H1 (cell line): ENCODE results near the gene CEACAM16. TPM values are rescaled to one million over a fixed set of nuclear protein-coding genes. Genes with fewer than 3 reads are reported as not detected.

Source experiments
- CTCF ChIA-PET: fragments of 300-600 bp; sonication (Branson Sonifier 250); formaldehyde crosslinking; loops from one replicate; lab custom pipeline; 2021; ENCODE audit not compliant: partially characterized antibody; lab: Charles Lee
- POLR2A ChIA-PET: fragments of 300-600 bp; sonication (Branson Sonifier 250); formaldehyde crosslinking; loops from one replicate; lab custom pipeline; 2021; ENCODE audit warnings: inconsistent platforms; ENCODE audit not compliant: partially characterized antibody; lab: Charles Lee
- DNase-seq, 2 experiments: peaks; one replicate each; pipeline versions ENCODE4 v3.0.0 to v3.0.0-alpha.2; 2010 to 2022; ENCODE audit warnings: low spot score in 2 of 2, low read depth in 1 of 2, mixed read lengths in 1 of 2
- FAIRE-seq: peaks from 2 replicates; lab custom pipeline; 2011; peaks lifted over from hg19 to GRCh38; lab: Jason Lieb, UNC
- H2AFZ ChIP-seq: 2 replicates; pipeline ENCODE4 v1.8.1; 2012; ENCODE audit warnings: low read length, inconsistent platforms
- H2AK5ac ChIP-seq: 2 replicates; pipeline ENCODE4 v1.6.1; 2013; ENCODE audit warnings: low read depth, low read length
- H2BK120ac ChIP-seq: replicated peaks from 2 replicates; pipeline ENCODE3; 2013; ENCODE audit warnings: low read depth, low read length, inconsistent platforms
- H2BK12ac ChIP-seq: 2 replicates; pipeline ENCODE4 v1.6.1; 2013; ENCODE audit warnings: low read depth, low read length
- H2BK15ac ChIP-seq: 2 replicates; pipeline ENCODE4 v1.6.1; 2013; ENCODE audit warnings: low read length
- H2BK20ac ChIP-seq: 2 replicates; pipeline ENCODE4 v1.6.1; 2013; ENCODE audit warnings: low read length
- H2BK5ac ChIP-seq: 2 replicates; pipeline ENCODE4 v1.6.1; 2013; ENCODE audit warnings: low read depth, low read length
- H3K14ac ChIP-seq: 2 replicates; pipeline ENCODE4 v1.6.1; 2013; ENCODE audit warnings: inconsistent platforms; ENCODE audit not compliant: insufficient read length
- H3K18ac ChIP-seq: 2 replicates; pipeline ENCODE4 v1.6.1; 2013; ENCODE audit warnings: low read length; ENCODE audit errors: extremely low read depth
- H3K23ac ChIP-seq: 2 replicates; pipeline ENCODE4 v1.6.1; 2013; ENCODE audit warnings: inconsistent platforms; ENCODE audit not compliant: insufficient read length
- H3K23me2 ChIP-seq: 2 replicates; pipeline ENCODE4 v1.6.1; 2013; ENCODE audit warnings: low read depth, low read length
- H3K27ac ChIP-seq: 2 replicates; pipeline ENCODE4 v1.6.1; 2011; ENCODE audit warnings: low read depth, low read length, inconsistent platforms
- H3K27me3 ChIP-seq, 4 experiments: replicated peaks in 1 of 4; 1 replicate in 1 of 4; 2 replicates in 3 of 4; pipeline versions ENCODE4 v1.6.1 to v1.8.1; 2011 to 2013; ENCODE audit warnings: low read length in 3 of 4, mild to moderate bottlenecking in 3 of 4, inconsistent platforms in 2 of 4, mixed read lengths in 2 of 4, moderate library complexity in 1 of 4; ENCODE audit not compliant: control insufficient read depth in 3 of 4, insufficient read depth in 3 of 4; ENCODE audit errors: extremely low read depth in 1 of 4
- H3K36me3 ChIP-seq, 4 experiments: 2 replicates each; pipeline versions ENCODE4 v1.6.1 to v1.8.1; 2011 to 2013; ENCODE audit warnings: mild to moderate bottlenecking in 4 of 4, low read length in 3 of 4, moderate library complexity in 2 of 4, control low read depth in 1 of 4, inconsistent platforms in 1 of 4; ENCODE audit not compliant: insufficient read depth in 4 of 4, control insufficient read depth in 2 of 4
- H3K4ac ChIP-seq: replicated peaks from 2 replicates; pipeline ENCODE3; 2013; ENCODE audit warnings: low read length, low read depth, mixed read lengths, inconsistent platforms; ENCODE audit not compliant: insufficient read length
- H3K4me1 ChIP-seq, 4 experiments: replicated peaks in 1 of 4; 1 replicate in 1 of 4; 2 replicates in 3 of 4; pipeline versions ENCODE4 v1.6.1 to v1.8.1; 2011 to 2013; ENCODE audit warnings: low read length in 3 of 4, inconsistent platforms in 2 of 4, mixed read lengths in 1 of 4; ENCODE audit not compliant: insufficient read depth in 4 of 4, control insufficient read depth in 3 of 4
- H3K4me2 ChIP-seq, 2 experiments: 2 replicates each; pipeline versions ENCODE4 v1.6.1 to v1.8.1; 2011 to 2013; ENCODE audit warnings: low read depth in 2 of 2, low read length in 2 of 2, control low read depth in 1 of 2, inconsistent platforms in 1 of 2, mild to moderate bottlenecking in 1 of 2; ENCODE audit not compliant: insufficient read depth in 1 of 2
- H3K4me3 ChIP-seq, 4 experiments: fragments of 200-600, 300-600 bp in 1 of 4; sonication (generic), shearing (Covaris generic), sonication (Bioruptor Twin) in 1 of 4; 2 replicates each; pipeline versions ENCODE4 v1.5.1 to v1.8.1; 2011 to 2016; ENCODE audit warnings: low read length in 4 of 4, low read depth in 3 of 4, control low read depth in 2 of 4, inconsistent platforms in 2 of 4, mild to moderate bottlenecking in 2 of 4, mixed read lengths in 1 of 4, moderate library complexity in 1 of 4; ENCODE audit not compliant: insufficient read depth in 2 of 4; ENCODE audit errors: extremely low read depth in 1 of 4
- H3K56ac ChIP-seq: replicated peaks from 2 replicates; pipeline ENCODE3; 2013; ENCODE audit warnings: low read depth, mild to moderate bottlenecking, mixed read lengths, low read length, inconsistent platforms; ENCODE audit not compliant: insufficient read length
- H3K79me1 ChIP-seq: 2 replicates; pipeline ENCODE4 v1.6.1; 2013; ENCODE audit warnings: low read depth, low read length, control low read depth
- H3K79me2 ChIP-seq, 2 experiments: 2 replicates each; pipeline versions ENCODE4 v1.6.1 to v1.8.1; 2012 to 2013; ENCODE audit warnings: low read length in 2 of 2, mild to moderate bottlenecking in 2 of 2, inconsistent platforms in 1 of 2; ENCODE audit not compliant: insufficient read depth in 2 of 2, control insufficient read depth in 1 of 2
- H3K9ac ChIP-seq, 4 experiments: replicated peaks in 1 of 4; 1 replicate in 1 of 4; 2 replicates in 3 of 4; pipeline versions ENCODE4 v1.6.1 to v1.8.1; 2011 to 2013; ENCODE audit warnings: low read depth in 3 of 4, low read length in 3 of 4, control low read depth in 2 of 4, mild to moderate bottlenecking in 2 of 4, moderate library complexity in 2 of 4, inconsistent platforms in 1 of 4; ENCODE audit errors: extremely low read depth in 1 of 4
- H3K9me3 ChIP-seq, 2 experiments: 2 replicates each; pipeline versions ENCODE4 v1.6.1 to v1.8.1; 2012 to 2013; ENCODE audit warnings: mild to moderate bottlenecking in 2 of 2, moderate library complexity in 2 of 2, control low read depth in 1 of 2, inconsistent platforms in 1 of 2, low read depth in 1 of 2, low read length in 1 of 2, mixed read lengths in 1 of 2; ENCODE audit not compliant: insufficient read depth in 2 of 2
- H4K20me1 ChIP-seq, 2 experiments: replicated peaks in 1 of 2; 2 replicates each; pipeline versions ENCODE3 to v1.8.1; 2011 to 2013; ENCODE audit warnings: inconsistent platforms in 2 of 2, low read length in 2 of 2, mild to moderate bottlenecking in 1 of 2; ENCODE audit not compliant: insufficient read depth in 2 of 2, control insufficient read depth in 1 of 2
- H4K5ac ChIP-seq: 2 replicates; pipeline ENCODE4 v1.6.1; 2013; ENCODE audit warnings: low read length, low read depth, mixed read lengths, inconsistent platforms; ENCODE audit not compliant: insufficient read length
- H4K8ac ChIP-seq: 2 replicates; pipeline ENCODE4 v1.8.0; 2013; ENCODE audit warnings: mild to moderate bottlenecking, moderate library complexity, low read length, inconsistent platforms; ENCODE audit not compliant: insufficient read depth; ENCODE audit errors: extremely low read depth
- H4K91ac ChIP-seq: replicated peaks from 2 replicates; pipeline ENCODE3; 2013; ENCODE audit warnings: low read length, mixed read lengths, inconsistent platforms; ENCODE audit not compliant: insufficient read length
- BCL11A ChIP-seq, 2 experiments: IDR thresholded peaks; one replicate each; pipeline ENCODE4 v1.6.1; 2011; ENCODE audit warnings: low read depth in 2 of 2, low read length in 2 of 2, mild to moderate bottlenecking in 2 of 2
- EGR1 ChIP-seq: IDR thresholded peaks from 2 replicates; pipeline ENCODE4 v1.6.1; 2011; ENCODE audit warnings: low read depth, low read length, borderline replicate concordance
- HDAC2 ChIP-seq, 2 experiments: fragments of 300-600 bp in 1 of 2; sonication (generic) in 1 of 2; IDR thresholded peaks; 2 replicates each; pipeline ENCODE4 v1.6.1; 2011 to 2012; ENCODE audit warnings: low read depth in 2 of 2, low read length in 2 of 2, mild to moderate bottlenecking in 2 of 2, moderate library complexity in 2 of 2, borderline replicate concordance in 1 of 2, inconsistent platforms in 1 of 2
- KDM4A ChIP-seq: IDR thresholded peaks from one replicate; pipeline ENCODE4 v1.7.1; 2012; ENCODE audit warnings: low read depth, mild to moderate bottlenecking, moderate library complexity, low read length, inconsistent platforms; ENCODE audit not compliant: severe bottlenecking
- POLR2A ChIP-seq, 2 experiments: IDR thresholded peaks; 1 replicate in 1 of 2; 2 replicates in 1 of 2; pipeline ENCODE4 v1.6.1; 2011; ENCODE audit warnings: low read depth in 2 of 2, low read length in 2 of 2, mild to moderate bottlenecking in 2 of 2; ENCODE audit errors: control extremely low read depth in 1 of 2
- RAD21 ChIP-seq, 2 experiments: IDR thresholded peaks in 1 of 2; conservative IDR thresholded peaks in 1 of 2; 2 replicates each; pipeline ENCODE4 v1.6.1; 2011; ENCODE audit warnings: low read depth in 2 of 2, low read length in 2 of 2, improper control_type of control experiment in 1 of 2, inconsistent platforms in 1 of 2, mild to moderate bottlenecking in 1 of 2, moderate library complexity in 1 of 2
- RBBP5 ChIP-seq: IDR thresholded peaks from 2 replicates; pipeline ENCODE4 v1.7.1; 2012; ENCODE audit warnings: low read depth, mild to moderate bottlenecking, inconsistent platforms, low read length, moderate library complexity, borderline replicate concordance
- SIX5 ChIP-seq: IDR thresholded peaks from 2 replicates; pipeline ENCODE4 v1.6.1; 2011; ENCODE audit warnings: mild to moderate bottlenecking, low read depth, low read length
- SUZ12 ChIP-seq: fragments of 200-600 bp; sonication (generic); IDR thresholded peaks from 2 replicates; pipeline ENCODE4 v1.6.1; 2012; ENCODE audit warnings: mild to moderate bottlenecking, inconsistent platforms, low read length, moderate library complexity, mixed read lengths
- TEAD4 ChIP-seq: IDR thresholded peaks from 2 replicates; pipeline ENCODE4 v1.6.1; 2012; ENCODE audit warnings: low read depth, low read length, inconsistent platforms, mixed read lengths
- ZNF274 ChIP-seq: IDR thresholded peaks from 2 replicates; pipeline ENCODE4 v1.7.0; 2012; ENCODE audit warnings: low read length, borderline replicate concordance; ENCODE audit errors: extremely low read depth
- WGBS, 2 experiments: shearing (Covaris generic) in 1 of 2; methylation state at CpG; one replicate each; pipeline versions ENCODE4 v1.1.6 to v1.1.7; 2013 to 2015; ENCODE audit warnings: low lambda C conversion rate in 2 of 2, mixed read lengths in 2 of 2, inconsistent platforms in 1 of 2, low coverage in 1 of 2, missing lambda C conversion rate in 1 of 2; ENCODE audit not compliant: insufficient replicate concordance in 2 of 2, insufficient coverage in 1 of 2, insufficient read length in 1 of 2; ENCODE audit errors: extremely low coverage in 1 of 2, missing lambda C conversion rate in 1 of 2; 5-methylcytosine and 5-hydroxymethylcytosine counted together
- polyA plus RNA-seq, 7 experiments: library from polyadenylated mRNA; depleted of rRNA in 3 of 7; stranded (reverse) in 5 of 7; unstranded in 2 of 7; fragments of >200 nt in 5 of 7; fragments of 200-250 nt in 2 of 7; gene quantifications; 1 replicate in 5 of 7; 2 replicates in 1 of 7; 4 replicates in 1 of 7; pipeline versions ENCODE4 v1.2.1 to v1.2.3, GENCODE V29; 2011 to 2013; ENCODE audit warnings: missing spikeins in 2 of 7, mixed read lengths in 2 of 7
- total RNA-seq: library from RNA; stranded (reverse); fragmentation: NEBNext Ultra II Directional; extraction: Animal tissue kit (Norgen Biotek cat#: 25700); gene quantifications from 2 replicates; pipeline ENCODE4 v1.2.1, GENCODE V29; 2021

Gene CEACAM16
- total and polyA plus RNA-seq, 2 of the 8 experiments (the other 6 are each of a cell fraction or from before 2014, with no cell fraction given) = not detected

DNA sequence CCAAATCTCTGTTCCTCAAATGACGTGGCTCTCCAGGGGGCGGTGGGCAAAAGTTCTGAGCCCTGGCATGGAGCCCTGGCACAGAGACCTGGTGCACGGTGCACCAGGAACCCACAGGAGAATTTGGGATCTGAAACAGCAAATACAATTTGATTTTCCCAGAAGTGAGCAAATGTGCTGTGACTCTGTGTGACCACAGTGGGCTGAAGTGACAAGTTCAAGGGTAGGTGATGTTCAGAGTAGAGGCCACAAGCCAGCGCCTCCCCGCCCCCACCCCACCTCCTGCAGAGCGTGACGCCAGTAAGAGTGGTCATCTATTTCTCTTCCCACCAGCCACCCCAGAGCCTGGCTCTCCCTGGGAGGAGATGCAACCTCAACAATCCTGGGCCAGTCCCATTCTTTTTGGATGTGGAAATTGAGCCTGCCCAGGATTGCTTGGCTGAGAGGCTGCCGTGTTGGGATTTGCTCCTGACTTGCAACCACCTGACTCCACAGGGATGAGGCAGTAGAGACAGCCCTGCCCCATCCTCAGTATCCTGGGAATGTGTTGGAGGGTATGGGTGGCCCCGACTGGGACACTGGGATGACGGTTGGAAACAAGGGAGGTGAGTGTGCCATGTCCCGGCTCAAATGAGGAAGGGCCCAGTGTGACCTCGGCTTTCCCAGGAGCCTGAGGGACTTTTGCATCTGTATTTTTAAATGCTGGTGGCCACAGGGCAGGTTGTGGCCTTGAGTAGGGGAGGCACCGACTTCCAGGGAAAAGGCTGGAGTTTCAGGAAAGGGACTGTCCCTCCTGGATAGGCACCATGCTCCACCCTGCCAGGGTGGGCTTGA is 38.5 kb downstream of the CEACAM16 start:
- H2BK120ac ChIP-seq = no peak overlapping the region
- H2BK12ac ChIP-seq = no peak overlapping the region
- no peaks in the 10 kb centered on the region for H3K79me1 ChIP-seq
- no peak overlapping the region; the same call in 1 of the 2 replicates for H2AFZ ChIP-seq
- no peak overlapping the region for H2BK15ac ChIP-seq
- peaks cover 0 to 4% (median 2%) of the 10 kb centered on the region in 4 experiments; a peak in 4 of 7 replicates for H3K4me1 ChIP-seq
- H3K9ac ChIP-seq = no peak overlapping the region
- no peaks in the 10 kb centered on the region for H3K79me2 ChIP-seq
- peaks cover 0 to 3% (median 0%) of the 10 kb centered on the region in 4 experiments; a peak in 1 of 7 replicates for H3K27me3 ChIP-seq
- H3K9me3 ChIP-seq = no peaks in the 10 kb centered on the region
- DNase-seq = no peak
- H3K4me2 ChIP-seq = no peak overlapping the region
- WGBS, 2 experiments = 78% methylated on average over 13 of the region's 13 CpGs; no CpG with 5 or more reads in 1 of the 2 experiments
- H3K56ac ChIP-seq = no peak overlapping the region
- FAIRE-seq = no peak
- H3K27ac ChIP-seq = no peak overlapping the region
- no peak overlapping the region for H3K14ac ChIP-seq
- H2AK5ac ChIP-seq = no peak overlapping the region
- ChIA-PET POLR2A (interaction anchor here (0.7 to 0.8 kb wide), 2 partner anchors 9 to 227 kb away, joined by 3 read pairs; no protein-coding TSS in a partner anchor), CTCF (interaction anchor here (0.6 to 9.4 kb wide), 10 partner anchors 10 to 1603 kb away, joined by 3 to 91 read pairs (median 7); no protein-coding TSS in a partner anchor)
- no peak overlapping the region for H3K18ac ChIP-seq
- no peaks in the 10 kb centered on the region for H3K36me3 ChIP-seq
- H3K23me2 ChIP-seq = no peaks in the 10 kb centered on the region
- no peak overlapping the region for H3K4me3 ChIP-seq
- no peak overlapping the region for H2BK20ac ChIP-seq
- peak overlapping the region; percentile 4; the same call in 1 of the 2 replicates for H4K8ac ChIP-seq
- no peak overlapping the region for H3K4ac ChIP-seq
- no peak overlapping the region for H4K91ac ChIP-seq
- no peak overlapping the region for H2BK5ac ChIP-seq
- no peak overlapping the region for H3K23ac ChIP-seq
- no peaks in the 10 kb centered on the region for H4K20me1 ChIP-seq
- no peak overlapping the region for H4K5ac ChIP-seq
- TF ChIP-seq RBBP5 (no peak), KDM4A (no peak), RAD21 (IDR thresholded peaks at IDR 0.05 in 1 of 2, conservative IDR thresholded peaks at IDR 0.05 in 1 of 2; ENCODE audit: low read depth in 2 of 2, low read length in 2 of 2) (no peak), EGR1 (no peak), HDAC2 (IDR thresholded peaks at IDR 0.05; ENCODE audit: borderline replicate concordance in 1 of 2, low read depth in 2 of 2, low read length in 2 of 2) (no peak), SUZ12 (no peak), BCL11A (IDR thresholded peaks at IDR 0.05; ENCODE audit: low read depth in 2 of 2, low read length in 2 of 2) (no peak), POLR2A (IDR thresholded peaks at IDR 0.05; ENCODE audit: control extremely low read depth in 1 of 2, low read depth in 2 of 2, low read length in 2 of 2) (no peak), SIX5 (no peak), TEAD4 (no peak), ZNF274 (no peak)
